SU-DHL-6 (cell line): ENCODE results near the gene MDP1.

Experiments
- EZH2phosphoT487 ChIP-seq: fragments of 200-600 bp; sonication (generic), shearing (Covaris generic); conservative IDR thresholded peaks from 2 replicates; pipeline ENCODE4 v1.6.1; 2018; ENCODE audit warnings: mild to moderate bottlenecking, antibody characterized with exemption, low read length, moderate library complexity, mixed read lengths
- TF ChIP-seq, protein P1 (sequence below): fragments of 200-600 bp; sonication (generic); IDR thresholded peaks from one replicate; pipeline ENCODE4 v1.5.1; 2017; ENCODE audit warnings: antibody characterized with exemption, mild to moderate bottlenecking, low read length, moderate library complexity; ENCODE audit not compliant: insufficient read depth, poor library complexity, severe bottlenecking

DNA sequence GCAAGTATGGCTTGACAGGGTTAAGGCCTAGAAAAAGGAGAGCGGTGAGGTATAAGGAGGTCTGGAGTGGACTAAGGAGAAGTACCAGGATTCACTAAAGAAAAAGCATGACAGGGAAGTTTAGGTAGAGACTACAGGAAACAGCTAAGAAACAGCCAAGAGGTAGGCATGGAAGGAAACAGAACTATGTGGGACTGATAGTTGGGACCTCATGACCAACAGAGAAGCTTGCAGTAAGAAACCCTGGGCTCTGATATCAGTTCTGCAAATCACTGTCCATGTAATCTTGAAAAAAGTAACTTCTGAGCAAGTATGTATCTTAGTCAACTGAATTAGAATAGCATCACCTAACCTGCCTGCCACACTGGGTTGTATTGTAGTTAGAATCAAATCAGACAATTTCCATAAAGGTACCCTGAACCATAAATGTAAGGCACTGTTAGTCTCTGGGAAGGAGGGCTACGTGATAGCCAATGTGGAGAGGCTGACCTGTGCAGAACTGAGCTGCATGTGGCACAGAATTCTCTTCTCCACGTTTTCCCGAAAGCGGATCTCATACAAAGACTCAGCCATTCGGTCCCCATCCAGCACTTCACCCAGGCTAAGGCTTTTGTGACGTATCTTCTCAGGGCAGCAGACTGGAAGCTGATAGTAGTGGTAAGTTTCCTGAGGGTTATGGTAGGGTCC, 21.5 kb downstream of the MDP1 start:
- TF ChIP-seq, protein P1, sequence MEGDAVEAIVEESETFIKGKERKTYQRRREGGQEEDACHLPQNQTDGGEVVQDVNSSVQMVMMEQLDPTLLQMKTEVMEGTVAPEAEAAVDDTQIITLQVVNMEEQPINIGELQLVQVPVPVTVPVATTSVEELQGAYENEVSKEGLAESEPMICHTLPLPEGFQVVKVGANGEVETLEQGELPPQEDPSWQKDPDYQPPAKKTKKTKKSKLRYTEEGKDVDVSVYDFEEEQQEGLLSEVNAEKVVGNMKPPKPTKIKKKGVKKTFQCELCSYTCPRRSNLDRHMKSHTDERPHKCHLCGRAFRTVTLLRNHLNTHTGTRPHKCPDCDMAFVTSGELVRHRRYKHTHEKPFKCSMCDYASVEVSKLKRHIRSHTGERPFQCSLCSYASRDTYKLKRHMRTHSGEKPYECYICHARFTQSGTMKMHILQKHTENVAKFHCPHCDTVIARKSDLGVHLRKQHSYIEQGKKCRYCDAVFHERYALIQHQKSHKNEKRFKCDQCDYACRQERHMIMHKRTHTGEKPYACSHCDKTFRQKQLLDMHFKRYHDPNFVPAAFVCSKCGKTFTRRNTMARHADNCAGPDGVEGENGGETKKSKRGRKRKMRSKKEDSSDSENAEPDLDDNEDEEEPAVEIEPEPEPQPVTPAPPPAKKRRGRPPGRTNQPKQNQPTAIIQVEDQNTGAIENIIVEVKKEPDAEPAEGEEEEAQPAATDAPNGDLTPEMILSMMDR = no peak
- no peak for TF ChIP-seq EZH2phosphoT487
